Activated CD4-positive, CD25-positive, alpha-beta regulatory T cell (primary cell): Measurements from ENCODE around the gene ASH1L.
"Not testable (repeated sequence)": the region's sequence is repeated elsewhere in the genome, so short reads cannot be mapped to it uniquely, and the experiment has no call there.

ENCODE experiments used
- DNase-seq, 4 experiments: peaks; one replicate each; lab custom pipeline; 2025; lab: John Stamatoyannopoulos, UW

The ASH1L gene, protein sequence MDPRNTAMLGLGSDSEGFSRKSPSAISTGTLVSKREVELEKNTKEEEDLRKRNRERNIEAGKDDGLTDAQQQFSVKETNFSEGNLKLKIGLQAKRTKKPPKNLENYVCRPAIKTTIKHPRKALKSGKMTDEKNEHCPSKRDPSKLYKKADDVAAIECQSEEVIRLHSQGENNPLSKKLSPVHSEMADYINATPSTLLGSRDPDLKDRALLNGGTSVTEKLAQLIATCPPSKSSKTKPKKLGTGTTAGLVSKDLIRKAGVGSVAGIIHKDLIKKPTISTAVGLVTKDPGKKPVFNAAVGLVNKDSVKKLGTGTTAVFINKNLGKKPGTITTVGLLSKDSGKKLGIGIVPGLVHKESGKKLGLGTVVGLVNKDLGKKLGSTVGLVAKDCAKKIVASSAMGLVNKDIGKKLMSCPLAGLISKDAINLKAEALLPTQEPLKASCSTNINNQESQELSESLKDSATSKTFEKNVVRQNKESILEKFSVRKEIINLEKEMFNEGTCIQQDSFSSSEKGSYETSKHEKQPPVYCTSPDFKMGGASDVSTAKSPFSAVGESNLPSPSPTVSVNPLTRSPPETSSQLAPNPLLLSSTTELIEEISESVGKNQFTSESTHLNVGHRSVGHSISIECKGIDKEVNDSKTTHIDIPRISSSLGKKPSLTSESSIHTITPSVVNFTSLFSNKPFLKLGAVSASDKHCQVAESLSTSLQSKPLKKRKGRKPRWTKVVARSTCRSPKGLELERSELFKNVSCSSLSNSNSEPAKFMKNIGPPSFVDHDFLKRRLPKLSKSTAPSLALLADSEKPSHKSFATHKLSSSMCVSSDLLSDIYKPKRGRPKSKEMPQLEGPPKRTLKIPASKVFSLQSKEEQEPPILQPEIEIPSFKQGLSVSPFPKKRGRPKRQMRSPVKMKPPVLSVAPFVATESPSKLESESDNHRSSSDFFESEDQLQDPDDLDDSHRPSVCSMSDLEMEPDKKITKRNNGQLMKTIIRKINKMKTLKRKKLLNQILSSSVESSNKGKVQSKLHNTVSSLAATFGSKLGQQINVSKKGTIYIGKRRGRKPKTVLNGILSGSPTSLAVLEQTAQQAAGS (N-terminal part only)

DNA sequence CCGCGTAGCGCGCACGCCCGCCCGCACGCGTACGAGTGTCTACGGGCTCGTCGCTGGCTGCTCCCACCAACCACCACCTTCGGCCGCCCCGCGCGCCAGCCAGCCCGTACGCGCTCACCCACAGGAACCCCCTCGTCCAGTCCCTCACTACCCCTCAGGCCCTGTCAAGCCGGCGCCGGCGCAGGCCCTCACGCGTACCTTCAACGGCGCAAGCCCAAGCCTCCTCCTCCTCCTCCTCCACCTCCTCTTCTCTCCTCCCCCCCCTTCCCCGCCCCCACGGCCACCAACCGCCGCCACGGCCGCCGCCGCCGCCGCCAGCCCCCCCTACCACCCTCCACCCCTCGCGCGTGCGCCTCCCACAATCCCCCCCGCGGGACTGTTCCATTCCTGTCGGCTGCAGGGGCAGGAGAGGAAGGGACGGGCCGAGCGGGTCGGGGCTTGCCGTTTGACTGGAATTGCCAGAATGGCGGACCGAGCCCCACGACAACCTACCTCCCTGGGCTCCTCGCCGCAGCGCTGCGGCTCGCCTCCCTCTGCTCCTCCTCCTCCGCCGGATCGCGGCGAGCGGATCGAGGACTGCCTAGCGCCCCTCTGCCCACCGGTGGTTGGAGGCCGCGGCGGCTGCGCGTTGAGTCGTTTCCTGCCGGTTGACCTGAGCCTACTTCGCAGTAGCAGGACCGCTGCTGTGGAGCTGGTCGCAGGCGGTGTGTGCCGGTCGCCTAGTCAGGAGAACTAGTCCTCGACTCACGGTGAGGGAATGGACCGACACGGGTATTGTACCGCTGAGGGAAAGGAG lies at the start of gene ASH1L:
Gene ASH1L (minus strand): TSS at position 223 of the 796 bp plus-strand sequence. CDS start 41,284 bp downstream, outside the sequence.
- peak; percentile 90 to 94 (median 92) for DNase-seq

DNA sequence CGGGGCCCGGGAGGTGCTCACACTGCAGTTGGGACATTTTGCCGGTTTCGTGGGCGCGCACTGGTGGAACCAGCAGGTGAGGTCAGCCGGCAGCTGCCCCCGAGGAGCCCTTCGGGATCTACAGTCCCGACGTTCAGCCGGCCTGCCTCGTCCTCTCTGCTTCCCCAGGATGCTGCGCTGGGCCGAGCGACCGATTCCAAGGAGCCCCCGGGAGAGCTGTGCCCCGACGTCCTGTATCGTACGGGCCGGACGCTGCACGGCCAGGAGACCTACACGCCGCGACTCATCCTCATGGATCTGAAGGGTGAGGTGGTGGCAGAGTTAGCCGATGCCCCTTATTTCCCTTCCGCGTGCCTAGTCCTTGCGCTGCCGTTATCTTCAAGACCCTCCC lies 47.6 kb upstream of the ASH1L start:
- DNase-seq: not testable (repeated sequence)

DNA sequence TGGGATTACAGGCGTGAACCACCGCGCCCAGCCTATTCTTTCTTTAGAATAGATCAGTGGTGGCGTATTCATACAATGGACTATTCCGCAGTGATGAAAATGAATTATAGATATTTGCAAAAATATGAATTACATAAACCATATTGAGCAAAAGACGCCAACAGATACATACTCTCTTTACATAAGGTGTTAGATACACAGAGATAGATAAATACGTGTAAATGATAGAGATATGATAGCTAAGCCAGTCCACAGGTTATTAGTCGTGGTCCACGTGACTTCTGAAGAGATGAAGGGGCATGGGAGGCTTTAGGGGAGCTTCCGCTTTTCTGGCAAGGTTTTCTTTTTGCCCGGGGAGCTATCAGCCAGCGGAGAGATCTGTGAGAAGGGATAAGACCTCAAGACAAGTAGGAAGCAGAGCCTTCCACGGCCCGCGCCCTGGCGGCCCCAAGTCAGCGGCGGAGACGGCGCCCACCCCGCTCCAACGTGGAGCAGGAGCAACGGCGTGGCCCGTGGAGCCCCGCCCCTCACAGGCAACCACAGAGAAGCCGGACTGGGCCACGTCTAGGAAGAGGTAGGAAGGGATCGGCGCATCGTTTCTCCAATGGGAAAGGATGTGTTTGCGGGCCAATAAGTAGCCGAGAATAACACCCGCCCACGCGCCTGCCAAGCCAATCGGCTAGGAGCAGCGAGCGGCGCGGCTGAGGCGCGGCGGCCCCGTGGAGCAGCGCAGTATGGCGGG lies 47.1 kb upstream of the ASH1L start, which contains the start of gene MSTO1:
Gene MSTO1 (plus strand): TSS at position 704 of the 742 bp plus-strand sequence. CDS start 31 bp downstream, at position 735.
- peak; percentile 68 to 94 (median 80) for DNase-seq

DNA sequence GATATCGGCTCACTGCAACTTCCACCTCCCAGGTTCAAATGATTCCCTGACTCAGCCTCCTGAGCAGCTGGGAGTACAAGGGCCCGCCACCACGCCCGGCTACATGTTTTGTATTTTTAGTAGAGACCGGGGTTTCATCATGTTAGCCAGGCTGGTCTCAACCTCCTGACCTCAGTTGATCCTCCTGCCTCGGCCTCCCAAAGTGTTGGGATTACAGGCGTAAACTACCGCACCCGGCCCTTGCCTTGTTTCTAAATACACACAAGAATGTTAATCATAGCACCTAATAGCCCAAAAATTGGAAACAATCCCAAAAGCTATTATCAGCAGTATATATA lies 46.3 kb upstream of the ASH1L start:
- DNase-seq: no peak

DNA sequence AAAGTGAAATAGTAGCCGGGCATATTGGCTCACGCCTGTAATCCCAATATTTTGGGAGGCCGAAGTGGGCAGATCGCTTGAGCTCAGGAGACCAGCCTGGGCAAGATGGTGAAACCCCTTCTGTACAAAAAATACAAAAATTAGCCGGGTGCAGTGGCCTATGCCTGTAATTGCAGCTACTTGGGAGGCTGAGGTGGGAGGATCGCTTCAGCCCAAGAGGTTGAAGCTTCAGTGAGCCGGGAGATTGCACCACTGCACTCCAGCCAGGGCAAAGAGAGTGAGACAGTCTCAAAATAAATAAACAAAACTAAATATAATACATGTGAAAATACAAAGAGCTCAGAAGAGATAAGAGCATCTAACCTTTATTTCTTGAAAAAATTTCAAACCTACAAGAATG lies 45.1 kb upstream of the ASH1L start:
- no peak for DNase-seq

DNA sequence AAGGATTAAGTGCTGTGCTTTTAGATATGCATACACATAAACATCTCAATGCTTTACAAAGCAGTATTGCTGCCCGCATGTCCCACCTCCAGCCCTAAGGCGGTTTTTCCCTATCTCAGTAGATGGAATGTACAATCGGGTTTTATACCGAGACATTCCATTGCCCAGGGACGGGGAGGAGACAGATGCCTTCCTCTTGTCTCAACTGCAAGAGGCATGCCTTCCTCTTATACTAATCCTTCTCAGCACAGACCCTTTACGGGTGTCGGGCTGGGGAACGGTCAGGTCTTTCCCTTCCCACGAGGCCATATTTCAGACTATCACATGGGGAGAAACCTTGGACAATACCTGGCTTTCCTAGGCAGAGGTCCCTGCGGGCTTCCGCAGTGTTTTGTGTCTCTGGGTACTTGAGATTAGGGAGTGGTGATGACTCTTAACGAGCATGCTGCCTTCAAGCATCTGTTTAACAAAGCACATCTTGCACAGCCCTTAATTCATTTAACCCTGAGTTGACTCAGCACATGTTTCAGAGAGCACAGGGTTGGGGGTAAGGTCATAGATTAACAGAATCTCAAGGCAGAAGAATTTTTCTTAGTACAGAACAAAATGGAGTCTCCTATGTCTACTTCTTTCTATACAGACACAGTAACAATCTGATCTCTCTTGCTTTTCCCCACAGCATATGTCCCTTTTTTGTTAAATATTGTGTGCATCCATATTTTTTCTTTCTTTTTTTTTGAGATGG lies 37.4 kb upstream of the ASH1L start:
- not testable (repeated sequence) for DNase-seq

DNA sequence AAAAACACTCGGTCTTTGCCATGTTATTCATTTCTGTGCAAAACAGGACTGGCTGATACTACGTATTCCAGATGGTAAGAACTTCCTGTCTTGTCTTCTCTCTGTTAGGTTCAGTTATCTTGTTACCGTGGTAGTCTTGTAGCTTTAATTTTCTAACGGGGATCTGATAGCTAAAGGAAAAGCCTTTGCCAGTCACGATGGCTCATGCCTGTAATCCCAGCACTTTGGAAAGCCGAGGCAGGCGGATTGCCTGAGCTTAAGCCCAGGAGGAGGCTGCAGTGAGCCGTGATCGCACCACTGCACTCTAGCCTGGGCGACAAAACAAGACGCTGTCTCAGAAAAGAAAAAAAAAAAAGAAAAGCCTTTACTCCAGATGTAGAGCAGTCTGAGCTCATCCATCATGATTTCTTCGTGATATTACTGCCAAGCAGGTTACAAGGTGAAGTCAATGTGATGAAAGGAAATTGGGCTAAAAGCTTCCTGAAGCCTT lies 36.3 kb upstream of the ASH1L start:
- no peak for DNase-seq

DNA sequence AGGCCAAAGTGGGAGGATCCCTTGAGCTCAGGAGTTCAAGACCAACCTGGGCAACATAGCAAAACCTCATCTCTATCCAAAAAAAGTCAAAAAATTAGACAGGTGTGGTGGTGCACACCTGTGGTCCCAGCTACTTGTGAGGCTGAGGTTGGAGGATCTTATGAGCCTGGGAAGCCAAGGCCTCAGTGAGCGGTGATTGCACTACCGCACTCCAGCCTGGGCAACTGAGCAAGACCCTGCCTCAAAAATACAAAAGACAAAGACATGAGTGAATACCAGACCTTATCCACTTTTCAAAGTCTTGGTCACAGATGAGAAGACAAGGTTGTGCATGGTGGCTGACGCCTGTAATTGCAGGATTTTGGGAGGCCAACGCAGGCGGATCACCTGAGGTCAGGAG lies 34.3 kb upstream of the ASH1L start:
- no peak for DNase-seq

DNA sequence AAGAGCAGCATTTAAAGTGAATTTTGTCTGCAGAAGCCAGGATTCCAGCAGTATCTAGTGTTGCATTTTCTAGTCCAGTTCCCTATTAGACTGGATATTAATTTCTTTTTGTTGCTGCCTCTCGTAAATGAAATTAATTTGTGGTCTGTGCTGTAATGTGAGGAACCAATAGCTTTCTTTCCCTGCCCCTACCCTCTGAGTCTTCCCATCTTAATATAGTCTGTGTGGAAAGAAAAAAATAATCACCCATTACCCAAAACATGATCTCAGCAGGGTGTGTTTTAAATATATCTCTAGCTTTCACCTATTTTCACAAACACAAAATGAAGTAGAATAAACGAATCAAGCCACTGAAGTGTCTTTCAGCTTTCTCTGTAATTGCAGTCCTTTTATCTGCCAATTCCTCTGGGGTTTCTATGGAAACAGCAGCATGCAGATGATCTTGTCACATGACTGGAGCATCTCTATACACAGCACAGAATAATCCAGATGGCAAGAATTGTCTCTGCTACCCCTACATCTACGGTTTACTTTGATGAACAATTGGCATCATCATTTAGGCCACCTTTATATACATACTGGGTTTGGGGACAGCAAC lies 33.4 kb upstream of the ASH1L start:
- not testable (repeated sequence) for DNase-seq

DNA sequence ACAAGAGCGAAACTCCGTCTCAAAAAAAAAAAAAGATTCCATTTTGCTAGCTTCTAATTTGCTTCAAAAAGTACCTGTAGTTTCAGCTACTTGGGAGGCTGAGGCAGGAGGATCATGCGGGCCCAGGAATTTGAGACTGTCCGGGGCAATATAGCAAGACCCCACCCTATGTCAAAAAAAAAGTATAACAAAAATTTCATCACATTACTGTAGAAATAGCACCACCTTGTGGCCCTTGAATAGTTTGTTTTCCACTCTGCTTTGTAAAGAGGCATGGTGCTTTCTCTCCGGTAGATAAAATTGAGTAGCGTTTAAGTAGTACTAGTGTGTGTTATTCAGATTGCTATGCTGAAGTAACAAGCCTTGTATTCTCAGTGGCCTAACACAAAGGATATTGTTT lies 29.2 kb upstream of the ASH1L start:
- peak in 1 of 4 experiments; percentile 12 for DNase-seq

DNA sequence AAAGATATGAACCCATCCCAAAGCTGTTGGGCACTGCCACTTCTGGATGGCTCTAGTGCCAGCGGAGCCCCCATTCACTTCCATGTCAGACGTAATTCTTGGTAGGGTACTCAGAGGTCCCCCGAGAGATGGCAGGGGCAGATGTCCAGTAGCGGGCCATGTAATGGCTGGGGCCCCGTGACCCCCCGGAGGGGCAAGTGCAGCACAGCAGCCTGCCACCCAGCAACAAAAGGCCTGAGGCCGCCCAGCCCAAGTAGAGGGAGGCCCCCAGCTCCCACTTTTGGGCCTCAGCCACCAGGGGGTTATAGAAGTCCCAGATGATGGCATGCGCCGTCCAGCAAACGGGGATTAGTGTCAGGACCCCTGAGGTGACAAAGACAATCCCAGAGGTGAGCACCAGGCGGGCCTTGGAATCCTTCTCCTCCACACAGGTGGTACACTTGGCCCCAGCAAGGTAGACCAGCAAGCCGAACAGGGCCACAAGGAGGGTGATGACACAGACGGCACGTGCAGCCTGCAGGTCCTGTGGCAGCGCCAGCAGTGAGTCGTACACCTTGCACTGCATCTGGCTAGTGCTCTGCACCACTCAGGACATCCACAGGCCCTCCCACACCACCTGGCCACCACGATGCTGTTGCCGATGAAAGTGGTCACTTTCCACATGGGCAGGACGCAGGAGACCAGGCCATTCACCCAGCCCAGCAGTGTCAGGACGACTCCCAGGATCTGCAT lies 28.1 kb upstream of the ASH1L start:
- DNase-seq: not testable (repeated sequence)

DNA sequence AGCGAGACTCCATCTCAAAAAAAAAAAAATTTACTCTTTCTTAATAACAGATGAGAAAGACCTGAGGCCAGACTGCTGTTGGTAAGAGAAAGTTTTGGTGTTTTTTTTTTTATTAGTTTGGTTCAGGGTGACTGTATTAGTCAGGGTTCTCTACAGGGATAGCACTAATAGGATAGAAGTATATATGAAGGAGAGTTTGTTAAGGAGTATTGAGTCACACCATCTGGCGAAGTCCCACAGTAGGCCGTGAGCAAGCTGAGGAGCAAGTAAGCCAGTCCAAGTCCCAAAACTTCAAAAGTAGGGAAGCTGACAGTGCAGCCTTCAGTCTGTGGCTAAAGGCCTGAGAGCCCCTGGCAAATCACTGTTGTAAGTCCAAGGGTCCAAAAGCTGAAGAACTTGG lies 26.7 kb upstream of the ASH1L start:
- not testable (repeated sequence) for DNase-seq

DNA sequence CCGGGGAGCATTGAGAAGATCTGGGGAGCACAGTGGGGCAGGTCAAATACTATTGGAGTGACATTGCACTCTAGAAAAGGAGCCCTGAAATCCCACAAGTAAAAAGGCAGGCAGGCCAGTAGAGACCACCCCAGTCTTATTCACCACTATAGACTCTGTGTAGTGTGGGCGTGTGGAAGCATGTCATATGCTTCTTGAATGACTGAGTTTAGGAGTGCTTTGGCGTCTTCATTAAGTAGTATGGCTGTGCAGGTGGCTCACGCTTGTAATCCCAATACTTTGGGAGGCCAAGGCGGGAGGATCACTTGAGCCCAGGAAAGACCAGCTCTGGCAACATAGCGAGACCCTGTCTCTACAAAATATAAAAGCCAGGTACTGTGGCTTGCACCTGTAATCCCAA lies 21.2 kb upstream of the ASH1L start:
- not testable (repeated sequence) for DNase-seq

DNA sequence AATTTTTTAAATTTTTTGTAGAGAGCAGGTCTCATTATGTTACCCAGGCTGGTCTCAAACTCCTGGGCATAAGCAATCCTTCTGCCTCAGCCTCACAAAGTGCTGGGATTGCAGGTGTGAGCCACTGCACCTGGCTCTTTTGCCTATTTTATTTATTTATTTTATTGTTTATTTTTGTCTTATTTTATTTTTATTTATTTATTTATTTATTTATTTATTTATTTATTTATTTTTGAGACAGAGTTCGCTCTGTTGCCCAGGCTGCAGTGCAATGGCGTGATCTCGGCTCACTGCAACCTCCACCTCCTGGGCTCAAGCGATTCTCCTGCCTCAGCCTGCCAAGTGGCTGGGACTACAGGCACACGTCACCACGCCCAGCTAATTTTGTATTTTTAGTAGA lies 13.0 kb upstream of the ASH1L start:
- not testable (repeated sequence) for DNase-seq

DNA sequence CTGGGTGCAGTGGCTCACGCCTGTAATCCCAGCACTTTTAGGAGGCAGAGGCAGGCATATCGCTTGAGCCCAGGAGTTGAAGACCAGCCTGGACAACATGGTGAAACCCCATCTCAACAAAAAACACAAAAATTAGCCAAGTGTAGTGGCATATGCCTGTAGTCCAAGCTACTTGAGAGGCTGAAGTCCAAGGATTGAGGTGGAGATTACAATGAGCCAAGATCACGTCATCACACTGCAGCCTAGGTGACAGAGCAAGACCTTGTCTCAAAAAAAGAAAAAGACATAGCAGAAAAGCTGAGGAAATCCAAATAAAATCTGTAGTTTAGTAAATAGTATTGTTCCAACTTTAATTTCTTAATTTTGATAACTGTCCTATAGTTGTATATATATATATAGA lies 11.5 kb upstream of the ASH1L start:
- no peak for DNase-seq

DNA sequence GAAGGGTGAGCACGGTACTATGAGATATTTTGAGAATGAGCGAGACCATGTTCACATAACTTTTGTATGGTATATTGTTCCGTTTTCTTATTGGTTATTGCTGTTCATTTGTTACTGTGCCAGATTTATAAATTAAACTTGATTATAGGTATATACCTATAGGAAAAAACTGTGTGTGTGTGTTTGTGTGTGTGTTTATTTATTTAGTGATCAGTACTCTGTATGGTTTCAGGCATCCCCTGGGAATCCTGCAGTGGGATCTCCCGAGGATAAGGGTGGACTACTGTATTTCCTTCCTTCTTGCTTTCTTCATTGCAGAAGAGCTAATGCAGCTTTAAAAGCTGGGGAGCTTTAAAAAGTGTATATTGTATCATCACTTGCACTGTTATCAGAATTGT lies 8.0 kb upstream of the ASH1L start:
- DNase-seq: no peak

DNA sequence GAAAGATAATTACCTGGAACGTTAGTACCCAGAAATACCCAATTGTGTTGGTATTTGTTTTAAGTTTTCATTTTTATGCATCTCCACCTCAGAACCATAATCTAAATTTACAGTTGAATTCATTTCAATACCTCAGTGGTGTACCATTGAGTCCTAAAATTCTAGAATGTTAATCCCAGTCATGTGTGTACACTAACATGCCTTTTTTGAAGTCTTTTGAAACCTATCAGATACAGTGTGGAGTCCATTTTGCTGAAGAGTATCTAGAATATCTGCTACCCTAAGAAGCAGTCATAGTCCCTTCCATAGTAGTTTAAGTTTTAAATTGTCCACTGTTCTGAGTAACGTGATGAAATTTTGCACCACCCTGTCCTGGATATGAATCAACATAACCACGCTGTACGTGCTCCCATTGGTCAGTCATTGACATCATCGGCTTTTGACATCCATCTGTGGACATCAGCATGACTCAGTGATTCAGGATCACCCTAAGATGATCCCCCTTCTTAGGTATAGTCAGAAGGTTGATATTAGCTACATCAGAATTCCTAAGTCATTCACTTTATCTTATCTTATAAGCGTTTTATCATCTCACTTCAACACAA lies 7.5 kb upstream of the ASH1L start:
- no peak for DNase-seq

DNA sequence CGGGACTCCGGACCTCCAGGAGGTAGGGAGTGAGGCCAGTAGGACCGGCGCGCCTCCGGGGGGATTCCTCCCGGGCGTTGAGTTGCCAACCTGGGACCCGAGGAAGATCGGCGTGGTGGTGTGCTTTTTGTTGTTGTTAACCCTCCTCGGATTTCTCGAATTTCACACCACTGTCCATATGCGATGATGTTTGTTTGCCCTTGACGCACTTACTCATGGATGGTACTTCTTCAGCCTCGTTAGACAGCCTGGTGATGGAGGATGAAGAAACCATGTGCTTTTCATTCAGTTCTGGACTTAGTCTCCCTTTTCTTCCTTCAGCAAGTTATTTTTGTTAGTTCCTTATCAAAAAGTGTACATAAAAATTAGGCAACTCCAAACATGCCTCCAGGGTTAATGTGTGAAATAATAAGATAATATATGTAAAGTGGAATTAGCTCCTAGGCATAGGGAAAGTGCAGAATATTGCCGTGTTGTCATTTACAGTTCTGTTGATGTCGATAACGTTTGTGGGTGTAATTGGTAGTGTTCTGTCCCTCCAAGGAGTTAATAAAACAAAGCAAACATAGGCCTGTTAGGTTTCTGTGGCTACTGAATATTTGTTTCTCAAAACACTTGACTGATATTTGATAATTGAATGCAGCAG lies 897 bp upstream of the ASH1L start:
- not testable (repeated sequence) for DNase-seq
